NCI-H345 (cell line): ENCODE measurements around the gene PTTG1IP.

ENCODE experiments used
- DNase-seq: peaks from one replicate; lab custom pipeline; 2025; lab: John Stamatoyannopoulos, UW

PTTG1IP gene

DNA sequence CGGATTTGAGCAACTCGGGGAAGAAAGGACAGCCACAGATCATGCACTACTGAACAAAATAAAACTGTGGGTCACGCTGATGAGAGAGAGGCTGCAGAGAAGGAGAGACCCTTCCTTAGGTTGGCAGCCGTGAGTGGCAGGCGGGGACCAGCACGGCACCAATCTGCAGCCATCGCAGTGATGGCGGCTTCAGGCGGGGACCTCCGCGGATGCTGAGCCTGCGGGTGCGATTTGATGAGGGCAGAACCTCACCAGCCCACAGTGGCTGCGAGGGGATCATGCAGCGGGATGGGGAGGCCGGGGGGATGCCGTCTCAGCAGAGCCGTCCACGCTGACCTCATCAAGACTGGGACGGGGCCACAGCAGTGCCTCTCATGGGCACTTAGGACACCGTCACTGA, 35.4 kb upstream of the PTTG1IP start:
- no peak for DNase-seq

DNA sequence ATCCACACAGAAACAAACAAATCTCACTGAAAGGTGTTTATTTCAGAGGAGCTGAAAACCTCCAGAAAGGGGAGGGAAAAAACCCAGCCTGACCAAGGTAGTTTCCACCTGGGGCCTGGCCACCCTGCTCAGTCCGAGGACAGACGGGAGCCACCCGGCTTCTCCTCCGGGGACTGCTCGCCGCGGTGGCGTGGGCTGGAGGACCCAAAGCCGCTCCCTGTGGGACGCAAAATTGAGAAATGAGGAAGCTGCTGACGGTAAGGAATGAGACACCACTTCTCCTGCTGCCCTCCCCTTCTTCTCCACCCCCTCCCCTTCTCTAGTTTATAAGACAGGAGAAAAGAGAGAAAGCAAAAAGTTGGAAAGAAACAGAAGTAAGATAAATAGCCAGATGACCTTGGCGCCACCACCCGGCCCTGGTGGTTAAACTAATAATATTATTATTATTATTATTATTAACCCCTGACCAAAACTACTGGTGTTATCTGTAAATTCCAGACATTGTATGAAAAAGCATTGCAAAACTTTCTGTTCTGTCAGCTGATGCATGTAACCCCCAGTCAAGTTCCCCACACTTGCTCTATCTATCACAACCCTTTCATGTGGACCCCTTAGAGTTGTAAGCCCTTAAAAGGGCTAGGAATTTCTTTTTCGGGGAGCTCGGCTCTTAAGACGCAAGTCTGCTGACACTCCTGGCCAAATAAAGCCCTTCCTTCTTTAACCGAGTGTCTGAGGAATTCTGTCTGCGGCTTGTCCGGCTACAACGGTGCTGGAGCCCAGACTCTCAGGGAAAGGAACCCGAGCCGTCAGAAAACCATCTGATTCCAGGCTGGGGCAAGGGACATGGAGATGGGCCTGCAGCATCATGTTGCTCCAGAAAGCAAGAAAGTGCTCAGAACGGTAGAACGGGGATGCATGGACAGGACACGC, 34.7 kb upstream of the PTTG1IP start:
- no peak for DNase-seq

DNA sequence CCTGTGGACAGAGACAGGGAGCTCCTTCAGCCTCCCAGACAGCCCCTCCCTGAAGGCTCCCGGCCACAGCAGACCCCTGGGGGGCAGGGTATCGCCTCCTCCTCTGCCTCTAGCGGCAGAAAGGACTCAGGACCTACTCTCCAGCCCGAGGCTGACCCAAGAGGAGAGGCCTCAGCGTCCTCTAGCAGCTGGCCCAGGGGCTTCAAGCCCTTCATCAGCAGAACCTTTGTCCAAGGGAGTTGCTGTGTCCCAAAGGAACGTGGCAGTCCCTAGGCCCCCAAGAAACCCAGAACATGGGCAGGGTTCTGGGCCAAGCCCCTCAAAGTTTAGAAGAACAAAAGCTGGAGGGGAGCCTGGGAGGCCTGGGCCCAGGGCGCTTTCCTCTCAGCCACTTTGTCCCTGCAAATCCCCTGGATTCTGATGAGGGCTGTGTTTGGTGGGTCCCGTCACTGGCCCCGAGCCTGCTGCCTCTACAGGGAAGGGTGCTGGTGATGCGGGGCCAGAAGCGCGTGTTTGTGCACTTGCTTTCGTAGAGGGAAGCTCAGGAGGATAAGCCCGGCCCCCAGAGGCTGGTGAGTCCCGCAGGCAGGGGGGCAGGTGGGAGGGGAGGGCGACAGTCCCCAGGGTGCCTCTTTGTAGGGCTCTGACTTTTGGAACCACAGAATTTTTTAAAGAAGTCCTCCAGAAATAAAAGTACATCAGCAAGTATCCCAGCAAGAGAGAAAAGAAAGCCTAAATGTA, 33.9 kb upstream of the PTTG1IP start:
- no peak for DNase-seq

DNA sequence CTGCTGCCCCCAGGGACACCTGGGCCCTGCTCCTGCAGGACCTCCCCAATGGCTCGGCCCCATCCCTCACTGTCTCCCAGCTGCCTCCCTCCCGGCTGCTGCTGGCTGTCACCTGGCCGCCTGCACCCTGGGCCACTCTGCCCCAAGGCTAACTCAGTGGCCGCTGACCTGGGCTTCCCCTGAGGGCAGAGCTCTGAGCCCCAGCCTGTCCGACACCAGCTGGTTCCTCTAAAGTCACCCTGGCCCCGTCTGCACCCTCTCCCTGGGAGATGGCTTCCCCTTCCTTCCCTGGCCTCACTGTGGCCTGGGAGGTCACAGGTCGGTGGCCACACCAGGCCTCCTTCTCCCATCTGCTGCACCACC, 32.2 kb upstream of the PTTG1IP start:
- no peak for DNase-seq

DNA sequence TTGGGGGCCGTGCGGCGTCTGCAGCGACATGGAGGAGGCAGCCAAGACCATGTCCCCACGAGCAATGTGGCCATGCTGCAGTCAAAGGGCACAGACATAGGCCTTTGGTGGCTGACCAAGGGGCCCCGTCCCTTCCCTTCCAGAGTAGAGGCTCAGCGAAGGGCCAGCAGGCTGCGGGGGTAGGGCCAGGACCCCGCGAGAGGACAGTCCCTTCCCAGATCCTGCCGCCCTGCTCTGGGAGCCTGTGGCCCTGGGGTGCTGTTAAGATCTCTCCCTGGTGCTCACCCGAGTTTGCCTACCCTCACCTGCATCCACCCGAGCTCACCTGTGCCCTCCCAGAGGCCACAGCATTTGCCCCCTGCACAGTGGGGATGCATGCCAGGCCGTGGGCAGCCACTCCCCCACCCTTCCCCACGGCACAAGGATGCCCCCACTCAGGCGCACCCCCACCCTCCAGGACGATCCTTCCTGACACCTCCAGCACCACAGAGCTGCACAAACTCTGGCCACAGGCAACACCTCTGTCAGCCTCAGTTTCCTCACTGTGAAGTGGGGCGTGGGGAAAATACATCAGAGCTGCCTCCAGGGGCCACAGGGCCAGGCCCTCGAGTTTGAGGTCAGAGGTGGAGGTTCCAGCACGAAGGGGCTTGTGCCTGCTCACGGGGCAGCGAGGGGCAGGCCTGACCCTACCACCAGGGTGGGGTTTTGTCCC, 31.7 kb upstream of the PTTG1IP start:
- no peak for DNase-seq

DNA sequence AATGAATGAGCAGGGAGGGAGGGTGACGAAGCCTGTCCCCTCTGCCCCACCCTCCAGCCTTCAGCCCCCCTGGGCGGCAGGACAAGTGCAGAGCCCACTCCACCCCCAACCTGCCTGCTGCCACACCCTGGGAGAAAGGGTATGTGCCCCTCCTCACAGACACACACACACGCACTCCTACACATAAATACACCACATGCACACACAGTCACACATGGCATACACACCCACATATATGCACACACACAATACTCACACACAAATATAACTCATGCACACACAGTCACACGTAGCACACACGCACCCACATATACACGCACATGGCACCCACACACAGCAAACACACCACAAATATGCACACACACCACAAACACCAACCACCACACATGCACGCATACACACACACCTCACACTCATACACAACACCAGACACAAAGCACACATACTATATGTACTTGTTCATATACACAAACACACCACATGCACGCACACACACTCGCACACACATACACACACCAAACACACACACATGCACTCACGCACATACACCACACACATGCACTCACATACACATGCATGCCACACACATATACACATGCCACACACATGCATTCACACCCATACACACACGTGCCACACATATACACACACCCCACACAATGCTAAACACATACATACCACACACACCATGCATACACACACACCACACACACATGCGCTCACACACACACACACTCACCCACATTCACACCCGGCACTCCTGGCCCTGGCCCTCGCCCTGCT, 30.8 kb upstream of the PTTG1IP start:
- no peak for DNase-seq

DNA sequence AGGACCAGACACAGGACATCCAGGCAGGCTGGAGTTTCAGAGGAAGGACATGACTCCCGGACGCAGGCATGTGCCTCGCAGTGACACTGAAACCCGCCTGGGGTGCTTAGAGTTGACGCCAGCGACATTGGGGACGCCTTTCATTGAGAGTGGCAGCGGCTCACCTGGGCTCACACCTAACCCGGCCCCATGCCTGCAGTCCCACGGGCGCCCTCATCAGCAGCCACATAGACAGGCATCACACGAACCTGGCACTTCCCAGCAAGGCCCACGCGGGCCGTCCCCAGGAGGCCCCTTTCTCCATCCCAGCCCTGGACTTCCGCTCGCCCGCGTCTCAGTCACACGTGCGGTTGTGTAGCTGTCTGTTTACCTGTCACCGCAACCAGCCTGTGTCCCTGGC, 30.2 kb upstream of the PTTG1IP start:
- DNase-seq = no peak

DNA sequence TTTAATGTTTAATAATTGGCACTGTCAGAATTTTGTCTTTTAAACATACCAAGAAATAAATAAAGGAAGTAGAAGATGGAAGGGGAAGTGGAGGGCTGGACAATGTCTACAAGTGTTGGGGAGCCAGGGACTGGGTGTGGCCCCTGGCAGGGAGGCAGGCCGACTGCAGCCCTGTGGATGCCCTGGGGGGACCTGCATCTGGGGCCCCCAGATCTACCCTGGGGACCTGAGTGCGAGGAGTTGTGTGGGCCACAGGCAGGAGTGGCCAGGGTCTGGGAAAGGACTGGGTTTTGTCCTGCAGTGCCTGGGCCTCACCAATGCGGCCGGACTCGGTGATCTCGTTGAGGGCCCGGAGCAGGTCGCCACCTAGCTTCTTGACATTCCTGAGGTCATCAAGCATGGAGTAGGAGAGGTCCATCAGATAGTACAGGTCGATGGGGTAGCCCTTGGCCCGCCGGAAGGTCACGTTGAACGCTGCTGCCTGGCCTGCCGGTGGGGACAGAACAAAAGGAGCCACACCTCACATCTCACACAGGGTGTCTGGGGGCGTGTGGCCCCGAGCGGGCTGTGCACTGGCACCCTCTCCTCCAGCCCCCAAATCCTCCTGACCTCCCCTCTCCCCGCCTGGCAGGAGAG, 29.7 kb upstream of the PTTG1IP start:
- no peak for DNase-seq

DNA sequence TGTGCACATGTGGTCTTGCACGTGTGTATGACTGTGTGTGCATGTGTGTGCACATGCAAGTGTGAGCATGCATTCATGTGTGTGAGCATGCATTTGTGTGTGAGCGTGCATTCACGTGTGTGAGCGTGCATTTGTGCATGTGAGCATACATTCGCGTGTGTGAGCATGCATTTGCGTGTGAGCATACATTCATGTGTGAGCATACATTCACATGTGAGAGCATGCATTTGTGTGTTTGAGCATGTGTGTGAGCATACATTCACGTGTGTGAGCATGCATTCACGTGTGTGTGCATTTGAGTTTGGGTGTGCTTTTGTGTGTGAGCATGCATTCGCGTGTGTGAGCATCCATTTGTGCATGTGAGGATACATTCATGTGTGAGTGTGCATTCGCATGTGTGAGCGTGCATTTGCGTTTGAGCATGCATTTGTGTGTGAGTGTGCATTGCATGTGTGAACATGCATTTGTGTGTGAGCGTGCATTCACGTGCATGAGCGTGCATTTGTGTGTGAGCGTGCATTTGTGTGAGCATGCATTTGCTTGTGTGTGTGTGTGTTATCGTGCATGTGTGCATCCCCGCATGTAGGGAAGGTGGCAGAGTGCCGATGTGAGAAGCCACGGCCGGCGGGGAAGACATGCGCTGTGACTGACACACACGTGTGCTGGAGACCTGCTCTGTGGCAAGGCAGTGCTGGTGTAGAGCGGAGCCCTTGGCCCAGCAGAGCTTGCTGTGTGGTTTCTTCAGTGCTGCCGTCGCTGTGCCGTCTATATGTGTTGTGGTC, 29.0 kb upstream of the PTTG1IP start:
- no peak for DNase-seq

DNA sequence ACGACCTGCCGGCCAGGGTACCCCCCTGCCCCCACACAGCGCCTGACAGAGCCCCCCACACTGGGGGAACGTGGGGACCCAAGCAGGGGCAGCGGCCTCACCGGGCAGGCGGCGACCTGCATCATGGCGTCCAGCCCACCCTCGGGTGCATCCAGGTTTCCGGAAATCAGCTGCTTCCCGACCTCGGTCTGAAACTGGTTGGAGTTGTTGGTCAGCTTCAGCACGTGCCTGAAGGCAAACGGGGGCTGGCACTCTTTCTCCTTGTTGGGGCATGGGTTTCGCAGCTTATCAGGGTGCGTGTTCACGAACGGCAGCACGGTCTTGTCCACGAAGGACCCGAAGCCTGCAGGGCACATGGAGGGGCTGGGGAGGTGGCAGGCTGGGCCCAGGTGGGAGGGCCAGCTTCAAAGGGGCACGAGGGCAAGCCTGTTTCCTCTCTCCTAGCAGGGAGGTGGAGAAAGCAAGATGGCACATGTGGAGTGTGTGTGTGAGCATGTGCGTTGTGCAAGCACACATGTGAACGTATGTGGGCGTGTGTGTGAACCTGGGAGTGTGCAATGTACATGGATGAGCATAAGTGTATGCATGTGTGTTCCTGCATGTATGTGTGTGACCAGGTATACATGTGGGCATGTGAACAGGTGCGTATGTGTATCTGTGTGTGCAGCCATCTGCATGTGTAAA, 28.0 kb upstream of the PTTG1IP start:
- no peak for DNase-seq

DNA sequence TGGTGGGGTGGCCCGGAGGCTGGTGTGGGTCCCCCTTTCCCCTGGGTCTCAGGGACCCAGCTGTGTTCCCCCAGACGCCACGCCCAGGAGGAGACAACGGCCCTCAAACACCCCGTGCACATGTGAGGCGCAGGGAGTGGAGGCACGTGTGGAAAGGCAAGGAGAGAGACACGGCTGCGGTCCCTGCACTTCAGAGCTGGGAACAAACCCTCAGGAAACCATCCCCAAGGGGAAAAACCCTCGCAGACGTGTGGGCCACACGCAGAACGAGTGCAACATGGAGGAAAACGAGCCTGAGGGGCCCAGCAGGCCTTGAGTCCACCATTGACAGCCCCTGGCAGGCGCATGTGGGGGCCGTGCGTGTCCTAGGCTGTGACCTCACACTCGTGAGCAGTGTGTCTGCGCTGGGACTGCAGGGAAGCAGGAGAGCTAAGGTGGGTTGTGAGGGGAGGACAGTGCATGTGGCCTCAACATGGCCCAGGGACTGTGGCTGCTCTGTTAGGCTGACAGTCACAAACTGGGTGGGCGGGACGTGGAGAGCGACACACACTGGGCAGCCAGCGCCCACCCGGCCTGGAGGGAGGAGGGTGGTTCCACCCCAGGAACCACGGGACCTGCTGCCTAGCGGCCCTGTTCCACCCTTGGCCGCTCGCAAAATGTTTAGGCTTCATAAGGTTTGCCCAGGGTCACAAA, 27.2 kb upstream of the PTTG1IP start:
- DNase-seq = no peak

DNA sequence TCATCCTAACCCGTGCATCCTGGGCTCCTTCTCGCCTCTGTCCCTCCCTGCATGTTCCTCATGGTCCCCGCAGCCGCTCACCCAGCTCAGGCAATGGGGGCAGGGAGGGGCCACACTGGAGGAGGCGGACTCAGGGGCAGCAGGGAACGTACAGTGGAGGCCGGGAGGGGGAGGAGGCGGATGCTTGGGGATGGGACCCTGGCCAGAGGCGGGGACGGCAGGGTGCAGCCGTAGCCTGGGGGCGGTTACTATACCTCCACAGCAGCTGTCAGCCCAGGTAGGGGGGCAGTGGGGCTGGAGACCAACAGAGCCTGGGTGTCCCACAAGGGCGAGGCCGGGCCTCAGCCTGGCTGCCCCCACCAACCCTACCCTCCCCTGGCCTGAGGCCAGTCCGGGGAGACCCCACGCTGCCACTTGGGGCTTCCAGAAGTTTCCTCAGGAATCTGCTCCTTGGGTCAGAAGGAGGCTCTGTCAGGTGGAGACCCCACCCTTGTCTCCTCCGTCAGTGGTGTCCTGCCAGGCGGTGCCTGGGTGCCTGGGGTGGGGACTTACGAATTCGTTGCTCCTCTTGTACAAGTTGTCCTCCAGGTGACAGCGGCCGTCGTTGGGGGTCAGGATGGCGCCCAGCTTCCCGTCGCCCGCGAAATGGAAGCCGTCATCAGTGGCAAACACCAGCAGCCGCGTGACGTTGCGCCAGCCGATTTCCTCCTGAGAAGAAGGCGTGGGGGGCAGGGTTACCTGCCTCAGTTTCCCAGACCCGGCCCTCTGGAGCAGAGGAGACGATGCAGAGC, 26.5 kb upstream of the PTTG1IP start:
- DNase-seq = no peak

DNA sequence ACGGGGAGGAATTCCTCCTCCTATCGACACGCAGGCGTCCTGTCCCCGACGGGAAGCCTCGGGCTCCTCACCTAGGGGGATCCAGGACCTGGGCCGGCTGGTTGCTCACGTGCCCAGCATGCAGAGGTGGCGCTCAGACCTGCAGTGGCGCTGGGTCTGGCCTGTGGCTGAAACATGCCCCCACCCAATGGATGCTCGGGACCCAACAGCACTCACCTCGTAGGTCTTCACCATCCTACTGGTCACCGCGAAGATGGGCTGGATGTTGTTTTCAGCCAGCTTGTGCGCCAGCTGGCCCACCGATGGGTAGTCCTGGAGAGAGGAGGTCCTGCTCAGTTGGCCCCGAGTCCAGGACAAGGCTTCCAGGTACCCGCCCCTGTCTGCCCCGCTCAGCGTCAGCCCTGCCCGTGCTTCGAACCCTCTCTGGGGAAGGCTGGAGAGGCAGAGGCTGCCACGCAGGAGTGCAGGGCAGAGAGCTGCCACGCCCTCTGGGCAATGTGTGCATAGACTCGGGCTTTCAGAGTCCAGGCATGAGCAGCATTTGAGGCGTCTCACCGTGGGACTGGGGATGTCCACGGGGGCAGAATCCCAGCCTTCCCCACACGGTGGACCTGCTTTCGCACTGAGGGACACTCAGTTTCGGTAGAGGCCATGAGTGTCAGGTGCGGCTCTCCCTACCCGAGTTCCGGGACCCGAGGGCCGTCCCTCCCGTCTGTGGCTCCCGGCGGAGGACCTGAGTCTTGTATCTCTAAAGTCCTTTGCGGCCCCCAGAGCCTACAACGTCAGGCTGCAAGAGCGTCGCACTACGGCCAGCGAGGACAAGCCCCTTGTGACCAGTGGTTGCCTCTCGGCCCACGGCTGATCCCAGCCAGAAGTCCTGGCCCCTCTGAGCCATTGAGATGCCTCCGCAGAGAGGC, 25.6 kb upstream of the PTTG1IP start:
- DNase-seq = no peak

DNA sequence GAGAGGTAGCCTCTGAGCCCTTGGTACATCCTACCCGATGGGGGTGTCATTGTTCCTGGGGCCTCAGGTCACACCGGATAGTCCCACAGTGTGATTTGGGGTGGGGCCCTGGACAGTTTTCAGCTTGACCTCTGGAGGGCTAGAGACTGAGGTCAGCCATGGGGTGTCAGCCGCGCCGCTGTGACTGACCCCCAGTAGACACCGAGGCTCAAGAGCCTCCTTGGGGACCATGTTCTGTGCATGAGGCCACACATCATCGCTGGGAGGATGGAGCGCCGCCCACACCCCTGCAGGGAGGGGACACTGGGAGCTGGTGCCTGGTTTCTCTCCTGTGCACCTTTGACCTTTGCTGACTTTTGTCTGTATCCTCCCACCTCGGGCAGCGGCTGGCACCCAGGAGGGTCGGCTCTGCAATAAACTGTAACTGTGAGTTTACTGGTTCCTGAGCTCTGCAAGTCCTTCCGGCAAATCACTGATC, 24.6 kb upstream of the PTTG1IP start:
- no peak for DNase-seq

DNA sequence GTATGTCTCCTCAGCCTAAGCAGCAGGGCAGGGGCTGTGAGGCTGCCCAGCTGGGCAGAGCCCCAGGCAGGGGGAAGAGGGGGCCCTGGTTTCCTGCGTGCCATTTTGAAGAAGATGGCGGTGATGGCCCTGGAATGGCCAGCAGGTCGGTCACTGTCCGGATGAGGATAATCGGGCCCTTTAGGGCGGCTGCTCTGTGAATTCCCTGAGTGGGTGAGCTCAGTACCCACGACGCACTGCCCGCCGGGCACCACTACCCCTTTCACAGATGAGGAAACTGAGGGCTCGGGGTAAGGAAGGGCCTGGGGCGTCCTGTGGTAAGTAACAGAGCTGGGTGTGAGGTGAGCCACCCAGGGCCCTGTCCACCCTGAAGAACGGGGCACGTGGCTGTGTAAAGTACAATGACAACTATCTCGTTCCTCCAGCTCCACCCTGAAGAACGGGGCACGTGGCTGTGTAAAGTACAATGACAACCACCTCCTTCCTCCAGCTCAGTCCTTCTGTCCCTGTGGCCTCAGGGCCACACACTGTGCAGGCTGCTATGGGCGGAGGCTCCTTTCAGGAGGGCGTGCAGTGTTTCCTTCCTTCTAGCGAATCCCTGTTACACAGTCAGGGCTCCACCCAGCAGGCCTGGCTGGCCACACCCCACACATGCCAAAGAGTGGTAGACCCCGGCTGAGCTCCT, 24.0 kb upstream of the PTTG1IP start:
- DNase-seq = no peak

DNA sequence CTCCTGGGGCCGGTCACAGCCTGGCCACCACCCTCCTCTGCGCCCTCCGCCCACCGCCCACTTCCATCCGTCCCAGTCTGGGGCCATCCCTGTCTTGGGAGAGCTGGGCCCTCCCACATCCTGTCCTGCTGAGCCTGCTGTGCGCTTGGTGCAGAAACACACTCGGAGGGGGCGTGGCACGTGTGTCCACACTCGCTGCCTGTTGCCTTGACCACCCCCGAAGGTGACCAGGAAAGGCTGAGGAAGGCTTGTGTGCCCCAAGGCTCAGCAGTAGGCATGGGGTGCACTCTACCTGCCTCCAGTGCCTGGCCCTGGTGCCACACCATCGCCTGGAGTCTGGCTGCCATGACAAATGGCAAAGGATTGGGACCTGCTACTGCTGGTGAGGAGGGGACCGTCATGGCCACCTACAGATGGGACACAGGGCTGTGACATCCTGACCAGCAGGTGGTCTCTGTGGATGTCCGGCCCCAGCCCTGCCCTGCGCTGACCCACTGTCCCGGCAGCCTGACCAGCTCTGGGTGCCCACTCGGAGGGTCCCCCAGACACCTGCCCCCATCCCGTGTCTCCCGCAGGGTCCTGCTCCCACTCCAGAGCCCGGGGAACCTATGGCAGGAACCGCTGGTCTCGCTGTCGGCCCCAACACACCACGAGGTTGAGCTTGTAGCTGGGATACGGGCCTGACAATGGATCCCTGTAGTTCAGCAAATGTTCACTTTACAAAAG, 23.2 kb upstream of the PTTG1IP start:
- DNase-seq = no peak
